ENCODE data around the gene DAGLA. TPM values are rescaled to one million over a fixed set of nuclear protein-coding genes. Genes with fewer than 3 reads are reported as not detected.

DAGLA gene
- total and polyA plus RNA-seq, 2 of the 13 experiments (the other 11 are each of a cell fraction or from before 2014, with no cell fraction given): 2.6 to 3.9 TPM

GRCh38 chr11:61667684-61668305 lies 12.4 kb upstream of the DAGLA start (continued):
- TF ChIP-seq IRX3 (CRISPR knock-in tag; IDR thresholded peaks at IDR 0.05; ENCODE audit: borderline replicate concordance, low read depth): no peak
- TF ChIP-seq ZNF766 (CRISPR knock-in tag; IDR thresholded peaks at IDR 0.05; ENCODE audit: borderline replicate concordance): no peak
- no peak for TF ChIP-seq NFKB2 (CRISPR knock-in tag; IDR thresholded peaks at IDR 0.05; ENCODE audit: borderline replicate concordance)
- no peak for TF ChIP-seq ZNF329 (CRISPR knock-in tag; IDR thresholded peaks at IDR 0.05; ENCODE audit: low read depth)
- TF ChIP-seq DDIT3 (CRISPR knock-in tag; IDR thresholded peaks at IDR 0.05): no peak
- TF ChIP-seq ZNF83 (CRISPR knock-in tag; IDR thresholded peaks at IDR 0.05; ENCODE audit: borderline replicate concordance): no peak
- TF ChIP-seq MLX (CRISPR knock-in tag; IDR thresholded peaks at IDR 0.05): no peak
- TF ChIP-seq ZNF33B (CRISPR knock-in tag; IDR thresholded peaks at IDR 0.05): no peak
- TF ChIP-seq ZNF337 (CRISPR knock-in tag; IDR thresholded peaks at IDR 0.05; ENCODE audit: borderline replicate concordance, low read depth): no peak
- no peak for TF ChIP-seq SNAPC4 (CRISPR knock-in tag; IDR thresholded peaks at IDR 0.05)
- TF ChIP-seq CC2D1A (CRISPR knock-in tag; IDR thresholded peaks at IDR 0.05): no peak
- no peak for TF ChIP-seq ZNF589 (CRISPR knock-in tag; conservative IDR thresholded peaks at IDR 0.05)
- no peak for TF ChIP-seq ZNF513 (CRISPR knock-in tag; conservative IDR thresholded peaks at IDR 0.05)
- no peak for TF ChIP-seq PBX2 (CRISPR knock-in tag; IDR thresholded peaks at IDR 0.05)
- no peak for TF ChIP-seq ZNF572 (CRISPR knock-in tag; IDR thresholded peaks at IDR 0.05)
- peak; percentile 13; the same call in 1 of the 2 replicates for TF ChIP-seq IKZF5 (CRISPR knock-in tag; IDR thresholded peaks at IDR 0.05)
- no peak for TF ChIP-seq POLR2AphosphoS2 (IDR thresholded peaks at IDR 0.05; ENCODE audit: low read depth, low read length)
- no peak for TF ChIP-seq RARG (CRISPR knock-in tag; IDR thresholded peaks at IDR 0.05; ENCODE audit: low read depth)
- no peak for TF ChIP-seq ZMYM4 (CRISPR knock-in tag; IDR thresholded peaks at IDR 0.05)
- no peak for TF ChIP-seq HNF4A (CRISPR knock-in tag; IDR thresholded peaks at IDR 0.05)
- peak; percentile 66; the same call in 1 of the 2 replicates for TF ChIP-seq ADNP (CRISPR knock-in tag; IDR thresholded peaks at IDR 0.05)
